ENCODE measurements around the gene ELK4. TPM values are rescaled to one million over a fixed set of nuclear protein-coding genes. Genes with fewer than 3 reads are reported as not detected.

The ELK4 gene
- total RNA-seq, 1 donor from 2014 or later, result 37.2 TPM

DNA sequence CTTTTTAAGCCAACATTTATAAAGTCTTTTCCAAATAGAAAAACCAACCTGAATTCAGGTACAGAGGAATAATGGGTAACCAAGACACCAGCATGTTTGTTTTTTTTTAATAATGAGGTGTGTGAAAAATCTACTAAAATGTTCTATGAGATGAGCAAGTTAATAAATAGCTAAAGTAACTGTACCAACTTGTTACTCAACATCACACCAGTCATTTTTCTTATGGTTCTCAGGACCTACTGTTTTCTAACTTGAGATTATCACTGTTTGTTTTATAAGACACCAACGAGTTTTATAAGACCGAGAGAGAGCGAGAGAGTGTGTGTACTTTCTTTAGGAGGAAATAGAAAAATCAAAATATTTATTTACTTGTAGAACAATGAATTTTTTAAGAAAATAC, 12.4 kb downstream of the ELK4 start:
- Mint-ChIP-seq H3K36me3 (ENCODE audit: low read depth) (peaks cover 30% of the 10 kb centered on the region), H3K27me3 (ENCODE audit: low read depth) (no peaks in the 10 kb centered on the region), H3K9me3 (ENCODE audit: low read depth) (no peaks in the 10 kb centered on the region), H3K27ac (ENCODE audit: unreplicated experiment) (no peak overlapping the region), H3K4me1 (ENCODE audit: low read depth) (peaks cover 2% of the 10 kb centered on the region), H3K4me3 (ENCODE audit: unreplicated experiment) (no peak overlapping the region)
- DNase-seq (ENCODE audit: low spot score), result no peak
- TF ChIP-seq, protein P1, sequence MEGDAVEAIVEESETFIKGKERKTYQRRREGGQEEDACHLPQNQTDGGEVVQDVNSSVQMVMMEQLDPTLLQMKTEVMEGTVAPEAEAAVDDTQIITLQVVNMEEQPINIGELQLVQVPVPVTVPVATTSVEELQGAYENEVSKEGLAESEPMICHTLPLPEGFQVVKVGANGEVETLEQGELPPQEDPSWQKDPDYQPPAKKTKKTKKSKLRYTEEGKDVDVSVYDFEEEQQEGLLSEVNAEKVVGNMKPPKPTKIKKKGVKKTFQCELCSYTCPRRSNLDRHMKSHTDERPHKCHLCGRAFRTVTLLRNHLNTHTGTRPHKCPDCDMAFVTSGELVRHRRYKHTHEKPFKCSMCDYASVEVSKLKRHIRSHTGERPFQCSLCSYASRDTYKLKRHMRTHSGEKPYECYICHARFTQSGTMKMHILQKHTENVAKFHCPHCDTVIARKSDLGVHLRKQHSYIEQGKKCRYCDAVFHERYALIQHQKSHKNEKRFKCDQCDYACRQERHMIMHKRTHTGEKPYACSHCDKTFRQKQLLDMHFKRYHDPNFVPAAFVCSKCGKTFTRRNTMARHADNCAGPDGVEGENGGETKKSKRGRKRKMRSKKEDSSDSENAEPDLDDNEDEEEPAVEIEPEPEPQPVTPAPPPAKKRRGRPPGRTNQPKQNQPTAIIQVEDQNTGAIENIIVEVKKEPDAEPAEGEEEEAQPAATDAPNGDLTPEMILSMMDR (IDR thresholded peaks at IDR 0.05), result no peak

DNA sequence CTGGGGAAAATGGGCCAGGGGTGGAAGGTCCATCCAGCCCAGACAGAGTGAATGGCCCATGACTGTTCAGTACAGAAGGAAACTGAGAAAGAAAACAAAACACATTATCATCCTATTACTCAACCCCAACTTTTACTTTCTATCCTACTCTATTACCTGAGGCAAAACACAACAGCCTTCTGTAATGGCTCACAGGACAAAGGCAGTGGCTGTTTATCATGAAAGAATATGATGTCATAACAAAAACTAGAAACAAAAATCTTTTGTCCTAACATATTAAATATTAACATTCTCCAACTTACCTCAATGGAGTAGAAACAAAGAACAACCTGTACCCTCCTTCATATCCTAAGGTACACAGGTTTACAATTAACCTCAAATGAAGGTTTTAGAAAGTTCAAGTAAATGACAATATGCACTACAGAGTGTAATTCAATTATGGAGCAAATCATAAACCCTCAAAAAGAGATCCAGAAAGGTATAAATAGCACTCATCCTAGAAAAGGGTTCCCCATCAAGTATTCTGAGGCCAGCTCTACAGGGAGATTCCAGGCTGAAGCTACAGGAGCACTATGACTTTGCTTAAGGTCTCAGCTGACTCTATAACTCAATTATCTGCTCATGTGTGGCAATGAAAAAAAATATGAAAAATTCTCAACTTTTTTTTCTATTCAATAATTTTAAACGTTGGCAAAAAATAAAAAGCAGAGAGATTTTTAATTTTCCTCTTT, 15.1 kb downstream of the ELK4 start:
- no peak overlapping the region for H3K4me3 Mint-ChIP-seq (ENCODE audit: unreplicated experiment)
- no peaks in the 10 kb centered on the region for H3K27me3 Mint-ChIP-seq (ENCODE audit: low read depth)
- H3K36me3 Mint-ChIP-seq (ENCODE audit: low read depth), result peaks cover 28% of the 10 kb centered on the region
- peaks cover 2% of the 10 kb centered on the region for H3K4me1 Mint-ChIP-seq (ENCODE audit: low read depth)
- no peak overlapping the region for H3K27ac Mint-ChIP-seq (ENCODE audit: unreplicated experiment)
- H3K9me3 Mint-ChIP-seq (ENCODE audit: low read depth), result no peaks in the 10 kb centered on the region
- no peak for DNase-seq (ENCODE audit: low spot score)
- TF ChIP-seq, protein P1 (IDR thresholded peaks at IDR 0.05), result no peak

DNA sequence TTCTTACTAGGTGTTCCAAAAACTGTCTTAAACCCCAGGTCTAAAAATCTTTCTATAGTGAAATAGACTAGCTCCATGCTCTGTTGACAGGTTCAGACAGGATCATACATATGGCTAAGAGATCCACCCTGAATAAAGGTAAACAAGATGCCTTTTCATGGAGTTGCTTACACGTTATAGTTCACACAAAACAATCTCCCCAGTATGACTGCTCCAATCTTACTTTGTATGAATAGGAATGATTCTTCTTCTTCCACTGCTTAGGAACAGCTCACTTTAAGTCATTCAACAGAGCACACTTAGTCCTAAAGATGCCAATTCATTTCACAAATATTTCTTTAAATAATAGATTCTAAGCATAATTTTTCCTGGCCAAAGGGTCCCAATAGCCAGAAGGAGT, 16.0 kb downstream of the ELK4 start:
- no peak overlapping the region for H3K27ac Mint-ChIP-seq (ENCODE audit: unreplicated experiment)
- TF ChIP-seq, protein P1 (IDR thresholded peaks at IDR 0.05), result no peak
- peaks cover 28% of the 10 kb centered on the region for H3K36me3 Mint-ChIP-seq (ENCODE audit: low read depth)
- peaks cover 7% of the 10 kb centered on the region for H3K4me1 Mint-ChIP-seq (ENCODE audit: low read depth)
- H3K27me3 Mint-ChIP-seq (ENCODE audit: low read depth), result no peaks in the 10 kb centered on the region
- DNase-seq (ENCODE audit: low spot score), result no peak
- no peak overlapping the region for H3K4me3 Mint-ChIP-seq (ENCODE audit: unreplicated experiment)
- no peaks in the 10 kb centered on the region for H3K9me3 Mint-ChIP-seq (ENCODE audit: low read depth)

DNA sequence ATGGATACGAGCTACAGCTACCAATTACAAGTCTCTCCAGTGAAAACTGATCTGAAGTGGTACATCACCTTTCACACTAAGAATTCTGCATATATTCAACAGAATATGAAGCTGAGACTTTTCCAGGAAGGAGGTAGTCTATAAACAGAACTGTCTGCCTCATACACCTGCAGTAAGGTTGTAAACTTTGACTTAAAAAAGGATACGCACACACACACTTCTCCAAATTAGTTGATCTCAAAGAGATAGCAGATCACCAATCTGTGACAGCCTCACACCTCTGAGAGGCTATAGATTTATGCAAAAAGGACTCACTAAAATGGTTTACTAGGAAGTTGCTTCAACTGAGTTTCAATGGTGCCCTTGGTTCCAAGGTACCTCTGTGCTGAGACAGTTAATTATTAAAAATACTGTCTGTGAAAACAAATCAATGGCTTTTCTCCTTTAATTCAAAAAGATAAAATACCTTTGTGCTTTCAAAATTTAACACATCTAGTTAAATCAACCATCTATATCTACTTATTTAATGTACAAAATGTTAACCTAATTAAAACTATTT, 17.9 kb downstream of the ELK4 start:
- Mint-ChIP-seq H3K27ac (ENCODE audit: unreplicated experiment) (no peak overlapping the region), H3K36me3 (ENCODE audit: low read depth) (peaks cover 18% of the 10 kb centered on the region), H3K4me3 (ENCODE audit: unreplicated experiment) (no peak overlapping the region), H3K9me3 (ENCODE audit: low read depth) (no peaks in the 10 kb centered on the region), H3K27me3 (ENCODE audit: low read depth) (no peaks in the 10 kb centered on the region), H3K4me1 (ENCODE audit: low read depth) (peaks cover 15% of the 10 kb centered on the region)
- no peak for DNase-seq (ENCODE audit: low spot score)
- TF ChIP-seq, protein P1 (IDR thresholded peaks at IDR 0.05), result no peak

DNA sequence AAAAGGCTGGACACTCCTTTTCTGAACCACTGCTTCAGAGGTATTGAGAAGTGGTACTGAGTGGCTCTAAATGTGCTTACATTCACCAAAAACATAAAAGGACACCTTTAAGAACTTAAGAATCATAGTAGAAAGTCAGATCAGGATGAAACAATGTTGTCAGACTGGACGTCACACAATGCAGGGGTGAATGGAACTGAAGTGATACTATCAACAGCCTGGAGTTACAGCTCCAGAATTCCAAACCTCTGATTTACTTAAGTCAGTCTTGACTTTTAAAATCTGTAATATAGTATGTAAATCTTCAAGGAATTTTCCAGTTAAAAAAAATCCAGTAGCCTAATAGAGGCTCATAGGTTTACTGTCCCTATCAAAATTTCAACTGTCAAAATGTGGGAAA, 19.3 kb downstream of the ELK4 start:
- DNase-seq (ENCODE audit: low spot score), result no peak
- Mint-ChIP-seq H3K27ac (ENCODE audit: unreplicated experiment) (no peak overlapping the region), H3K36me3 (ENCODE audit: low read depth) (peaks cover 18% of the 10 kb centered on the region)

More for the DNA sequence above, 19.3 kb downstream of the ELK4 start:
- Mint-ChIP-seq H3K4me3 (ENCODE audit: unreplicated experiment) (no peak overlapping the region), H3K27me3 (ENCODE audit: low read depth) (no peaks in the 10 kb centered on the region), H3K4me1 (ENCODE audit: low read depth) (peaks cover 15% of the 10 kb centered on the region), H3K9me3 (ENCODE audit: low read depth) (no peaks in the 10 kb centered on the region)
- TF ChIP-seq, protein P1 (IDR thresholded peaks at IDR 0.05), result no peak
